Measurements from ENCODE around the gene HOXC4.

- TF ChIP-seq, protein P1, sequence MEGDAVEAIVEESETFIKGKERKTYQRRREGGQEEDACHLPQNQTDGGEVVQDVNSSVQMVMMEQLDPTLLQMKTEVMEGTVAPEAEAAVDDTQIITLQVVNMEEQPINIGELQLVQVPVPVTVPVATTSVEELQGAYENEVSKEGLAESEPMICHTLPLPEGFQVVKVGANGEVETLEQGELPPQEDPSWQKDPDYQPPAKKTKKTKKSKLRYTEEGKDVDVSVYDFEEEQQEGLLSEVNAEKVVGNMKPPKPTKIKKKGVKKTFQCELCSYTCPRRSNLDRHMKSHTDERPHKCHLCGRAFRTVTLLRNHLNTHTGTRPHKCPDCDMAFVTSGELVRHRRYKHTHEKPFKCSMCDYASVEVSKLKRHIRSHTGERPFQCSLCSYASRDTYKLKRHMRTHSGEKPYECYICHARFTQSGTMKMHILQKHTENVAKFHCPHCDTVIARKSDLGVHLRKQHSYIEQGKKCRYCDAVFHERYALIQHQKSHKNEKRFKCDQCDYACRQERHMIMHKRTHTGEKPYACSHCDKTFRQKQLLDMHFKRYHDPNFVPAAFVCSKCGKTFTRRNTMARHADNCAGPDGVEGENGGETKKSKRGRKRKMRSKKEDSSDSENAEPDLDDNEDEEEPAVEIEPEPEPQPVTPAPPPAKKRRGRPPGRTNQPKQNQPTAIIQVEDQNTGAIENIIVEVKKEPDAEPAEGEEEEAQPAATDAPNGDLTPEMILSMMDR (IDR thresholded peaks at IDR 0.05 in 2 of 3, conservative IDR thresholded peaks at IDR 0.05 in 1 of 3; ENCODE audit: control insufficient read depth in 2 of 3, extremely low read depth in 1 of 3, insufficient read depth in 1 of 3, low read depth in 3 of 3, low read length in 3 of 3): no peak
- TF ChIP-seq, protein P2, sequence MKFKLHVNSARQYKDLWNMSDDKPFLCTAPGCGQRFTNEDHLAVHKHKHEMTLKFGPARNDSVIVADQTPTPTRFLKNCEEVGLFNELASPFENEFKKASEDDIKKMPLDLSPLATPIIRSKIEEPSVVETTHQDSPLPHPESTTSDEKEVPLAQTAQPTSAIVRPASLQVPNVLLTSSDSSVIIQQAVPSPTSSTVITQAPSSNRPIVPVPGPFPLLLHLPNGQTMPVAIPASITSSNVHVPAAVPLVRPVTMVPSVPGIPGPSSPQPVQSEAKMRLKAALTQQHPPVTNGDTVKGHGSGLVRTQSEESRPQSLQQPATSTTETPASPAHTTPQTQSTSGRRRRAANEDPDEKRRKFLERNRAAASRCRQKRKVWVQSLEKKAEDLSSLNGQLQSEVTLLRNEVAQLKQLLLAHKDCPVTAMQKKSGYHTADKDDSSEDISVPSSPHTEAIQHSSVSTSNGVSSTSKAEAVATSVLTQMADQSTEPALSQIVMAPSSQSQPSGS (IDR thresholded peaks at IDR 0.05; ENCODE audit: low read length): no peak
- TF ChIP-seq EP300 (IDR thresholded peaks at IDR 0.05; ENCODE audit: borderline replicate concordance in 1 of 2, control insufficient read depth in 1 of 2, low read depth in 2 of 2, low read length in 2 of 2) (no peak), GABPA (IDR thresholded peaks at IDR 0.05; ENCODE audit: low read depth) (no peak), JUNB (IDR thresholded peaks at IDR 0.05) (no peak), CHD2 (IDR thresholded peaks at IDR 0.05; ENCODE audit: borderline replicate concordance, low read depth, low read length) (no peak), POLR2AphosphoS2 (IDR thresholded peaks at IDR 0.05; ENCODE audit: low read depth, low read length) (no peak), CBX3 (IDR thresholded peaks at IDR 0.05; ENCODE audit: borderline replicate concordance, low read depth) (no peak), EZH2 (IDR thresholded peaks at IDR 0.05; ENCODE audit: borderline replicate concordance, control insufficient read depth, low read depth, low read length) (no peak), ELK1 (IDR thresholded peaks at IDR 0.05; ENCODE audit: low read depth, low read length) (no peak), CBFB (IDR thresholded peaks at IDR 0.05; ENCODE audit: low read depth) (no peak), NKRF (conservative IDR thresholded peaks at IDR 0.05) (no peak), E2F8 (IDR thresholded peaks at IDR 0.05; ENCODE audit: low read depth, partially characterized antibody) (no peak)
Observed at GRCh38 chr12:54033980-54034784, 19.5 kb upstream of the HOXC4 start.

Data from GM12878 (cell line).